Measurements from ENCODE around the gene MAN1A1.

DNA sequence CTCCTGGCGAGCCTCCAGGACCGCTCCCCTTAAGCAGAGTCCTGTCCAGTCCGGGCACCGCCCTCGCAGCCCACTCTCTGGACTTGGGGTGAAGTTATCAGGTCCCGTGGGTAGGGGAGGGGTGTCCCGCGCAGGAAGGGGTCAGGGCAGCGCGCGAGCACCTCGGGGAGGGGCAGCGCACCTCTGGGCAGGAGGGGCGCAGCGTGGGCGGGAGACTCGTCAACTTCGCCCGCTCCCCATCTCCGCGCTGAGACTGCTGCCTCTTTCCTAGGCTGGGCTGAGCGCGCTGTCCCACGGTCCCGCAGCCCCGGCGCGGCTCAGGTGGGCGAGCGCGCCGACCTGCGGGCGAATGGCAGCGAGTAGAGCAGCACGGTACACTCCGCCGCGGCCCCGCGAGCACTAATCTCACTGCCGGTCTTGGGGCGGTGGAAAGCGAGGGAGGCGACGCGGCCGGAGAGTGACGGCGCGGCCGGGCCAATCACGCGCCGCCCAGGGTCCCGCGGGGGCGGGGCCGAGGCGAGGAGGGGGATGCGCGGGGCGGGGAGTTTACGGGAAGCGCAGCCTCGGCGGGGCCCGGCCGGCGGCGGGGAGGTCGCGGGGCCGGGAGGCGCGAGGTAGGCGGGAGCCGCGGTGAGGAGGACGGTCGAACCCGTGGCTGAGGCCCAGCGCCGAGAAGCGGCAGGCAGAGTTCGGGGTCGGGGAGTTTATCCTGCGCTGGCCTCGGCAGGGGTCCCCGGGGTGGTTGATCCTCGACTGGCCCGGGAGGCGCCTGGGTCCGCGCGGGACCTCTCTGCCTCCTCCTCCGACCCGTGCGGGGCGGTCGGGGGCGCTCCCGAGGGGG lies at the start of gene MAN1A1:
- TF ChIP-seq POLR2A (IDR thresholded peaks at IDR 0.05): peak; percentile 99
- TF ChIP-seq, protein P1, sequence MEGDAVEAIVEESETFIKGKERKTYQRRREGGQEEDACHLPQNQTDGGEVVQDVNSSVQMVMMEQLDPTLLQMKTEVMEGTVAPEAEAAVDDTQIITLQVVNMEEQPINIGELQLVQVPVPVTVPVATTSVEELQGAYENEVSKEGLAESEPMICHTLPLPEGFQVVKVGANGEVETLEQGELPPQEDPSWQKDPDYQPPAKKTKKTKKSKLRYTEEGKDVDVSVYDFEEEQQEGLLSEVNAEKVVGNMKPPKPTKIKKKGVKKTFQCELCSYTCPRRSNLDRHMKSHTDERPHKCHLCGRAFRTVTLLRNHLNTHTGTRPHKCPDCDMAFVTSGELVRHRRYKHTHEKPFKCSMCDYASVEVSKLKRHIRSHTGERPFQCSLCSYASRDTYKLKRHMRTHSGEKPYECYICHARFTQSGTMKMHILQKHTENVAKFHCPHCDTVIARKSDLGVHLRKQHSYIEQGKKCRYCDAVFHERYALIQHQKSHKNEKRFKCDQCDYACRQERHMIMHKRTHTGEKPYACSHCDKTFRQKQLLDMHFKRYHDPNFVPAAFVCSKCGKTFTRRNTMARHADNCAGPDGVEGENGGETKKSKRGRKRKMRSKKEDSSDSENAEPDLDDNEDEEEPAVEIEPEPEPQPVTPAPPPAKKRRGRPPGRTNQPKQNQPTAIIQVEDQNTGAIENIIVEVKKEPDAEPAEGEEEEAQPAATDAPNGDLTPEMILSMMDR (IDR thresholded peaks at IDR 0.05): peak in 1 of 4 donors; percentile 17

Data from right lobe of liver (tissue), 4 donors.